WI38 (cell line): ENCODE measurements around the gene PTGR3.
A peak's percentile ranks its signal among the peaks of the same experiment; 100 is the strongest.

Source experiments
- H3K4me3 ChIP-seq: 2 replicates; pipeline ENCODE4 v1.5.1; 2011; ENCODE audit warnings: low read depth, mild to moderate bottlenecking, control low read depth, low read length
- CTCF ChIP-seq: IDR thresholded peaks from 2 replicates; pipeline ENCODE4 v1.5.1; 2012; ENCODE audit warnings: low read depth, mild to moderate bottlenecking, control low read depth, low read length

PTGR3 gene

GRCh38 chr18:75226956-75227316 is 18.0 kb upstream of the PTGR3 start:
- H3K4me3 ChIP-seq, result peak overlapping the region; percentile 42
- no peak for TF ChIP-seq CTCF

- TF ChIP-seq CTCF, result no peak
- peak overlapping the region; percentile 42 for H3K4me3 ChIP-seq
These were observed 17.5 kb upstream of the PTGR3 start for GRCh38 chr18:75226286-75226955.

GRCh38 chr18:75223687-75224347 is 14.9 kb upstream of the PTGR3 start:
- TF ChIP-seq CTCF, result no peak
- no peak overlapping the region for H3K4me3 ChIP-seq

GRCh38 chr18:75222407-75222806 is 13.5 kb upstream of the PTGR3 start:
- H3K4me3 ChIP-seq, result no peak overlapping the region

DNA sequence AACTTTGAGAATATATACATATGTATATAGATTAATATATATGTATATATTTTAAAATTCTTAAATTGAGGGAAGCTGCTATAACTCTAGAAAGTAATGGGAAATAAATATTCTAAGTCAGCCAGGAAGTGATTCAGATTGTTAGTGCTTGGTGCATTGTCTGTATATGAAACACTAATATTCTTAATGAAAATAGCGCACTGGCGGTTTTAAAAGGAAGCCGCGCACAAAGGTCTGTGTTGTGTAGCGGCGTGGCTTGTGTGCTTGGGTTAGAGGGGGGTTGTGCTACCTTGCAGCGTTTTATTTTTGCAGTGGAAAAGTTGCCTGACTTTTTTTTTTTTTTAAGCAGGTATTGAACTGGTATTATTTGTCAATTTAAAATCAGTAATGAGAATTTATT is 13.0 kb upstream of the PTGR3 start:
- no peak for TF ChIP-seq CTCF
- H3K4me3 ChIP-seq, result no peak overlapping the region

More at GRCh38 chr18:75222407-75222806, 13.5 kb upstream of the PTGR3 start:
- no peak for TF ChIP-seq CTCF

DNA sequence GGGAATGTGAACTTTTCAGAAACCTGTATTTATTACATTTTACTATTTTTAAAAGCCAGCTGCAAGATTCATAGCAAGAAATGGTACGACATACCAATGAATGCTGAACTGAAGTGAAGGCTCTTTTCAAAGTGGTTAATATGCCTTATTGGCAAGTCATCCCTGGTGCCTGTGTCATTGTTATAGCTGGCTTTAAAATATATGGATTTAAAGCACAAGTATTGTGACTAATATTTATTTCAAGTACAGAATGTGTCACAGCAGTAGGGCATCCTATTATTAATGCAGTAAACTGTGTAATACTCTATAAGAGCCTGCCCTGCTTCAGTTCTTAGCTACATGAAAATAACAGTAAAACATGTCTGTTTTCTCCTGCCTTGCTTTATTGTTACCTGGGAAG is 12.5 kb upstream of the PTGR3 start:
- TF ChIP-seq CTCF, result no peak
- no peak overlapping the region for H3K4me3 ChIP-seq

DNA sequence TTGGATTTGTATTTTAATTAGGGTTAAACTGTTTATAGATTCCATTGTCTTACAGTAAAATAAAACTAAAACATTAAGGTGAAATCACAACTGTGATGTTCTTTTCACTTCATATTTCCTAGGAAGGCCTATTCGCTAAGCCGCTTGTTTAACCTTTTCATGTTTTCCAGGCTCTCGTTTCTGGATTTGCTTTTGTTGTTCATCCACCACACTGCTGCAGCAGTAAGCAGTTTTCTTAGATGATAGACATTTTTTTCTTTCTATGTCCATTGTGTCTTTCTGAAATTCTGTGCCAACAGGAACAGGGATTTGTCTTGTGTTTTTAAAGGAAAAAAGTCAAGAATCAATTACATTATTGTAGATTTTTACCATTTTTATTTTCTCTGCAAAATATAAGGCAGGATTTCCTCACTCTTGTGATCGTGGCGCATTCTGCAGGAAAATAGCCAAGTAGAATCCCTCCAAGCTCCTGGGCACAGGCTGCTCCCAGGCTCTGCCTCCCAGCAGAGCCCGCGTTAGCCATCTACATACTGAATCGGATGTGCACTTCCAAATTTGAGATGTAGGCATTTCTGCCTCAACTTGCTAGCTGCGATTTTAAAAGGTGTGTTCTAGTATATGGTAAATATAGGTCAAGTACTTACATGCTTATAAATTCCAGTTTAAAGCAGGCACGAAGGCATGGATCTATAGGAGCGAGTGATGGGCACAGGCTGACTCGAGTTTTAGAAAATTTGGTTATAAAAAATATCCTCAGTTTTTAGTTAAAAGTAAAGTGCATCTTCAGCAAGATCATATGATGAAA is 11.8 kb upstream of the PTGR3 start:
- no peak overlapping the region for H3K4me3 ChIP-seq
- no peak for TF ChIP-seq CTCF
